Heart left ventricle (tissue), 16 donors: ENCODE results near the gene RFXAP. TPM values are rescaled to one million over a fixed set of nuclear protein-coding genes. Genes with fewer than 3 reads are reported as not detected.
A peak's percentile ranks its signal among the peaks of the same experiment; 100 is the strongest.
"Not testable (repeated sequence)": the region's sequence is repeated elsewhere in the genome, so short reads cannot be mapped to it uniquely, and the experiment has no call there.

Source experiments
- ATAC-seq, 4 donors: fragments of 200-7000 bp; cut with Tn5 transposase; one replicate each; pipeline ENCODE4 v1.9.1; 2020 to 2022; ENCODE audit warnings: moderate library complexity in 4 of 4, mild to moderate bottlenecking in 3 of 4, moderate number of reproducible peaks in 1 of 4
- DNase-seq, 5 donors: peaks; one replicate each; pipeline ENCODE4 v3.0.0-alpha.2; 2020
- H3K27ac ChIP-seq, 12 donors: fragments of 200-600 bp; sonication (generic) in 4 of 12; one replicate each; pipeline versions ENCODE4 v1.5.0 to v1.8.0; 2016 to 2022; ENCODE audit warnings: mild to moderate bottlenecking in 2 of 12
- H3K27me3 ChIP-seq, 9 donors: fragments of 200-600 bp; sonication (generic) in 2 of 9; one replicate each; pipeline versions ENCODE4 v1.5.1 to v1.8.0; 2016 to 2022; ENCODE audit warnings: mild to moderate bottlenecking in 3 of 9
- H3K36me3 ChIP-seq, 9 donors: fragments of 200-600 bp; sonication (generic) in 2 of 9; one replicate each; pipeline versions ENCODE4 v1.5.0 to v1.8.0; 2018 to 2022; ENCODE audit warnings: mild to moderate bottlenecking in 2 of 9
- H3K4me1 ChIP-seq, 12 donors: fragments of 200-600 bp; sonication (generic) in 4 of 12; one replicate each; pipeline versions ENCODE4 v1.5.0 to v1.8.0; 2016 to 2022; ENCODE audit warnings: mild to moderate bottlenecking in 3 of 12
- H3K4me3 ChIP-seq, 12 donors: fragments of 200-600 bp; sonication (generic) in 4 of 12; one replicate each; pipeline versions ENCODE4 v1.5.0 to v1.8.0; 2017 to 2022; ENCODE audit warnings: mild to moderate bottlenecking in 9 of 12, moderate library complexity in 4 of 12
- H3K9me3 ChIP-seq, 12 donors: fragments of 200-600 bp; sonication (generic) in 4 of 12; one replicate each; pipeline versions ENCODE4 v1.5.0 to v1.8.0; 2016 to 2022; ENCODE audit warnings: mild to moderate bottlenecking in 1 of 12
- POLR2A ChIP-seq, 2 donors: fragments of 450-650 bp; IDR thresholded peaks; one replicate each; pipeline ENCODE4 v1.6.1; 2017; ENCODE audit warnings: antibody characterized with exemption in 2 of 2, mild to moderate bottlenecking in 2 of 2, moderate library complexity in 2 of 2
- WGBS, 4 donors: extraction: QIAGEN DNeasy Blood & Tissue Kit in 2 of 4; methylation state at CpG; one replicate each; pipeline versions ENCODE4 v1.1.5 to v1.1.7; 2013 to 2018; 5-methylcytosine and 5-hydroxymethylcytosine counted together
- intact Hi-C, 10 donors: fragments of 100-400 bp; cut with DNase I; formaldehyde crosslinking; loops; one replicate each; pipeline versions ENCODE4 v1.11.1 to v1.14.2; 2022
- polyA plus RNA-seq, 2 donors: library from polyadenylated mRNA; stranded (reverse); fragments of 200-250 nt; gene quantifications; one replicate each; pipeline ENCODE4 v1.2.3, GENCODE V29; 2013
- total RNA-seq, 9 donors: library from RNA; depleted of rRNA in 2 of 9; stranded (reverse); fragments of >200 nt in 2 of 9; fragmentation: NEBNext Ultra II Directional in 3 of 9; extraction: Animal tissue kit (Norgen Biotek cat#: 25700) in 3 of 9; gene quantifications; one replicate each; pipeline versions ENCODE4 v1.1.0 to v1.2.4, GENCODE V29; 2016 to 2023
- TF ChIP-seq, protein P1 (sequence below), 12 donors: fragments of 200-600 bp; sonication (generic) in 4 of 12; IDR thresholded peaks; one replicate each; pipeline versions ENCODE4 v1.5.0 to v1.8.0; 2018 to 2022; ENCODE audit warnings: antibody characterized with exemption in 12 of 12, mild to moderate bottlenecking in 5 of 12
- donor health status: ischemic (EF 13 %, LVEDD 7.1; RV severe dilation, severe dysfunction).
- donor health status: healthy with polysubstance abuse.
- donor health status: DM: no; HTN: yes; CAD: no.
- donor health status: DM: no; HTN: no; CAD: no.
- donor health status: ischemic (EF 25% LVEDD 6.9; RV normal size, moderate dysfunction).
- donor health status: ischemic (EF 25% LVEDD 5.7; RV mildly dilated, moderate dysfunction).
- donor health status: healthy.
- donor health status: DM: yes; HTN: yes; CAD: no.
- donor health status: ischemic (EF 35%, LVEDD 5.7; RV mildly dilated, moderate dysfunction).
- donor health status: nonischemic (EF 11% LVEDD 7.7; RV severe dilation, severe dysfunction).
- donor health status: DM: yes; HTN: yes; CAD: no.
- donor health status: PGD.
- donor health status: ischemic (EF 29% LVEDD 5.4; RV normal size, mild dysfunction).
- donor health status: nonischemic (EF 23%, LVEDD 6.1; RV moderate dilation, normal function).

The RFXAP gene
- total and polyA plus RNA-seq, 11 donors = 1.0 to 5.2 (median 3.6) TPM

DNA sequence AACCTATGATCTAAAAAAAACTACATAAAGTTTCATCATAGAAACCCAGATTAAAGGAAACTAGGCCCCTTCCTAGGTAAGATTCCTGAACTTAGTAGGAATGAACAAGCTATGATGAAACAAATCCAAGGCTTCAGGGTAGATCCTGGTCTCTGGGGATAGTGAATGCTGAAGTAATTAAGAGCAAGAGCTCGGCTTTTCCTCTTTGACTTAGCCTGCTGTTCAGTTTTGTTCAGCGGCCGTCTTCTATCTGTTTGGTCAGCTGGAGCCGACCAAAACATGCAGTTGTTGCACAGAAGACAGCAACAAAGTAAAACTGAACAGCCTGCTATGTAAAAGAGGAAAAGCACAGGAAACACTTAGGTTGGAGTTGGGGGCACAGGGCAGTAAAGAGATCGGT, 44.1 kb upstream of the RFXAP start:
- Histone ChIP-seq H3K4me3 (no peak overlapping the region), H3K9me3 (no peaks in the 10 kb centered on the region), H3K27ac (no peak overlapping the region), H3K27me3 (peaks cover 0 to 6% (median 0%) of the 10 kb centered on the region in 9 donors), H3K36me3 (no peaks in the 10 kb centered on the region), H3K4me1 (no peaks in the 10 kb centered on the region)
- intact Hi-C loops = no loop called here
- peak in 1 of 4 donors; percentile 22 for ATAC-seq
- WGBS, 4 donors = 36 to 57% (median 47%) methylated on average over 5 of the region's 5 CpGs
- no peak for DNase-seq
- TF ChIP-seq POLR2A (IDR thresholded peaks at IDR 0.05) = no peak
- TF ChIP-seq, protein P1, sequence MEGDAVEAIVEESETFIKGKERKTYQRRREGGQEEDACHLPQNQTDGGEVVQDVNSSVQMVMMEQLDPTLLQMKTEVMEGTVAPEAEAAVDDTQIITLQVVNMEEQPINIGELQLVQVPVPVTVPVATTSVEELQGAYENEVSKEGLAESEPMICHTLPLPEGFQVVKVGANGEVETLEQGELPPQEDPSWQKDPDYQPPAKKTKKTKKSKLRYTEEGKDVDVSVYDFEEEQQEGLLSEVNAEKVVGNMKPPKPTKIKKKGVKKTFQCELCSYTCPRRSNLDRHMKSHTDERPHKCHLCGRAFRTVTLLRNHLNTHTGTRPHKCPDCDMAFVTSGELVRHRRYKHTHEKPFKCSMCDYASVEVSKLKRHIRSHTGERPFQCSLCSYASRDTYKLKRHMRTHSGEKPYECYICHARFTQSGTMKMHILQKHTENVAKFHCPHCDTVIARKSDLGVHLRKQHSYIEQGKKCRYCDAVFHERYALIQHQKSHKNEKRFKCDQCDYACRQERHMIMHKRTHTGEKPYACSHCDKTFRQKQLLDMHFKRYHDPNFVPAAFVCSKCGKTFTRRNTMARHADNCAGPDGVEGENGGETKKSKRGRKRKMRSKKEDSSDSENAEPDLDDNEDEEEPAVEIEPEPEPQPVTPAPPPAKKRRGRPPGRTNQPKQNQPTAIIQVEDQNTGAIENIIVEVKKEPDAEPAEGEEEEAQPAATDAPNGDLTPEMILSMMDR (IDR thresholded peaks at IDR 0.05) = no peak

DNA sequence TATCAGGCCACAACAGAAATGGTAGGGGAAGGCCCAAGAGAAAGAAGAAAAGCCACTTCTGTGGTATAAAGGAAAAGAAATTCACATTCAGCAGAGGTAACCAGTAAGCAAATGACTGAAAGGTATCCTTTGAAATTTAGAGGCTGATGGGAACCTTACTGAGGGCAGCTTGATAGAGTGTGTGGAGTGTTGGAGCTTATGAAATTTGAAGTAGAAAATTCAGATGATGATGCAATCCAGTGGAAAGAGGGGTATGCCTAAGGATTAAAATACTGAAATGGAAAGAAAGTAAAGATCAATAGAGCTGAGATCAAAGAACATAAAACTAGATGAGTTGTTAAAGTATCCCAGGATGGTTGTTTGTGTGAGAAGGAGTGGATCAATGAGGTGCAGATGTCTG, 42.8 kb upstream of the RFXAP start:
- Histone ChIP-seq H3K4me1 (no peaks in the 10 kb centered on the region), H3K27ac (no peak overlapping the region), H3K27me3 (peaks cover 0 to 6% (median 0%) of the 10 kb centered on the region in 9 donors), H3K9me3 (no peaks in the 10 kb centered on the region), H3K4me3 (no peak overlapping the region), H3K36me3 (no peaks in the 10 kb centered on the region)
- ATAC-seq (no peak), DNase-seq (no peak)
- intact Hi-C loops = no loop called here
- TF ChIP-seq, protein P1 (IDR thresholded peaks at IDR 0.05) = no peak
- no peak for TF ChIP-seq POLR2A (IDR thresholded peaks at IDR 0.05)

DNA sequence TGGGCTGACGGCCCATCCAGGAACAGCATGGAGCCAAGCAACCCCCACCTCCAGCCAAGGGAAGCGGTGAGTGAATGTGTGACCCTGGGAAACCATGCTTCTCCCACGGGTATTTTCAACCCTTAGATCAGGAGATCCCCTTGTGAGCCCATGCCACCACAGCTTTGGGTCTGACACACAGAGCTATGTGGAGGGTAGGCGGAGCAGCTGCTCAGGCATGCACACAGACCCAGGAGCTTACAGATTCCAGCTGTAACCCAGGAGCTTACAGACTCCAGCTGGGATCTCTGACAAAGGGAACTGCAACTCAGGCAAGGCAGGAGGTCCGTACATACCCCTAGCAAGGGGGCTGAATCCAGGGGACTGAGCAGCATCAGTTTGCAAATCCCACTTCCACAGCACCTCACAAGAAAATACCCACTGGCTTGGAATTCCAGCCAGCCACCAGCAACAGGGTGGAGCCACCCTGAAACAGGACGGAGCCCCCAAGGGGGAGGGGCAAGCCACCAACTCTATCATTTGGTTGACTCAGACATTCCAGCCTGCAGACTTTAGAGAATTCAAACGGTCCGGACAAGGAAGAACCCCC, 40.8 kb upstream of the RFXAP start:
- no peaks in the 10 kb centered on the region for H3K4me1 ChIP-seq
- intact Hi-C loops = no loop called here
- 25 to 39% (median 29%) methylated on average over 6 to 8 of the region's 8 CpGs for WGBS, 4 donors
- peaks cover 0 to 6% (median 0%) of the 10 kb centered on the region in 9 donors for H3K27me3 ChIP-seq
- no peaks in the 10 kb centered on the region for H3K36me3 ChIP-seq
- H3K4me3 ChIP-seq = no peak overlapping the region
- ATAC-seq (peak in 1 of 4 donors; percentile 38), DNase-seq (no peak)
- no peak overlapping the region for H3K27ac ChIP-seq
- H3K9me3 ChIP-seq = no peaks in the 10 kb centered on the region
- TF ChIP-seq, protein P1 (IDR thresholded peaks at IDR 0.05) = no peak
- TF ChIP-seq POLR2A (IDR thresholded peaks at IDR 0.05) = no peak

DNA sequence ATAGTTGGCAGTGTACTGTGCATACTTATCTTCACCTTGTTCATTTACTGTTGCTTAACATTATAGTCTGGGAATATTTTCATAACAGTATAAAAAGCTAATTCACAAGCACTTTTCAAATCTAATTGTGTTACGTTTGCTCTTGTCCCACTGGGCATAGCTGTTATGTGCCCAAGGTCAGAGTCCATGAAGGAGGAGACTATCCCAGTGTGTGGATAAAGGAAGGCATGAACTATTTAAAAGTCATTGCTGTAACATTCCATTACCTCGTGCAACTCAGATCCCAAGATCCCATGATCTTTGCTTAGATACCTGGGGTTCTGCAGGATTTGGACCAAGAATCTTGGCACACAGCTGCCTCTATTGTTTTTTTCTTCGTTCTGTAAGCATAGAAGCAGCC, 35.1 kb upstream of the RFXAP start:
- H3K27ac ChIP-seq = no peak overlapping the region
- no peak overlapping the region for H3K4me3 ChIP-seq
- no peaks in the 10 kb centered on the region for H3K36me3 ChIP-seq
- ATAC-seq (no peak), DNase-seq (no peak)
- TF ChIP-seq, protein P1 (IDR thresholded peaks at IDR 0.05) = no peak
- TF ChIP-seq POLR2A (IDR thresholded peaks at IDR 0.05) = no peak
- no peaks in the 10 kb centered on the region for H3K4me1 ChIP-seq
- intact Hi-C loops = no loop called here
- peaks cover 0 to 3% (median 0%) of the 10 kb centered on the region in 9 donors for H3K27me3 ChIP-seq
- WGBS, 4 donors = 44 to 61% (median 48%) methylated on average over 3 of the region's 3 CpGs
- H3K9me3 ChIP-seq = no peaks in the 10 kb centered on the region

DNA sequence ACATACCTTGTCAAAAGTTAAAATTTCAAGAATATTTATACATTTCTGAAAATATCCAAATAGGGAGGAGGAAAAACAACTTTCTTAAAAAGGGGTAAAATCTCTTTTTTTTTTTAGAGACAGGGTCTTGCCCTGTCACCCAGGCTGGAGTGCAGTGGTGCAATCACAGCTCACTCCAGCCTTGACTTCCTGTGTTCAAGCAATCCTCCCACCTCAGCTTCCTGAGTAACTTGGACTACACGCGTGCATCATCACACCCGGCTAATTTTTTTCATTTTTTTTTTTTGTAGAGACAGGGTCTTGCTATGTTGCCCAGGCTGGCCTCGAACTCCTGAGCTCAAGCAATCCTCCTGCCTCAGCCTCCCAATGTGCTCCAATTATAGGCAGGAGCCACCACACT, 32.8 kb upstream of the RFXAP start:
- ATAC-seq, intact Hi-C loops, H3K27ac ChIP-seq, H3K4me1 ChIP-seq, H3K4me3 ChIP-seq, H3K27me3 ChIP-seq, H3K9me3 ChIP-seq, H3K36me3 ChIP-seq, DNase-seq: not testable (repeated sequence)
- WGBS, 4 donors = 53 to 64% (median 58%) methylated on average over 4 of the region's 4 CpGs
